ENCODE measurements around the gene GPATCH2. TPM values are rescaled to one million over a fixed set of nuclear protein-coding genes. Genes with fewer than 3 reads are reported as not detected.

GPATCH2 gene
- total RNA-seq, 2 experiments from 2014 or later = 6.0 to 6.6 TPM

DNA sequence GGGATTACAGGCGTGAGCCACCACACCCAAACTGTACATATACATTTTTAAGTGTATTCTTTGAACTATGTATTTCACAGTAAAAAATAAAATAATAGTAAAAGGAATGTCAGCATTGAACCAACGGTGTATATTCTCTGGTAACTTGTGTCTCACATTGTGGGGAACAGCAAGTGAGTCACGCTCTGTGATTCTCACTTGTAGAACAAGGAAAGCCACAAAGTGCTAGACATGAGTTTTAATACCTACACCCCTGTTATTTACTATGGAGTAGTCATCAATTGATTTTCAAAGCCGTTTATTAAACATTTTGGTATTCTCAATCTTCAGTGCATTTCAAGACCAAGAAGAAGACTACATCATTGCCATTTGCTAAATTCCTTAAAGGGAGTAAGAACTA, 197.2 kb downstream of the GPATCH2 start:
- Mint-ChIP-seq H3K27ac (no peak overlapping the region), H3K9me3 (no peaks in the 10 kb centered on the region), H3K36me3 (ENCODE audit: low read depth) (peaks cover 15% of the 10 kb centered on the region), H3K4me3 (no peak overlapping the region), H3K4me1 (ENCODE audit: low read depth) (no peaks in the 10 kb centered on the region), H3K27me3 (no peaks in the 10 kb centered on the region)
- CTCF ChIA-PET = interaction anchor here (0.7 kb wide), 1 partner anchor 236 kb away, joined by 3 read pairs; no protein-coding TSS in a partner anchor
- DNase-seq = no peak
- TF ChIP-seq, protein P1, sequence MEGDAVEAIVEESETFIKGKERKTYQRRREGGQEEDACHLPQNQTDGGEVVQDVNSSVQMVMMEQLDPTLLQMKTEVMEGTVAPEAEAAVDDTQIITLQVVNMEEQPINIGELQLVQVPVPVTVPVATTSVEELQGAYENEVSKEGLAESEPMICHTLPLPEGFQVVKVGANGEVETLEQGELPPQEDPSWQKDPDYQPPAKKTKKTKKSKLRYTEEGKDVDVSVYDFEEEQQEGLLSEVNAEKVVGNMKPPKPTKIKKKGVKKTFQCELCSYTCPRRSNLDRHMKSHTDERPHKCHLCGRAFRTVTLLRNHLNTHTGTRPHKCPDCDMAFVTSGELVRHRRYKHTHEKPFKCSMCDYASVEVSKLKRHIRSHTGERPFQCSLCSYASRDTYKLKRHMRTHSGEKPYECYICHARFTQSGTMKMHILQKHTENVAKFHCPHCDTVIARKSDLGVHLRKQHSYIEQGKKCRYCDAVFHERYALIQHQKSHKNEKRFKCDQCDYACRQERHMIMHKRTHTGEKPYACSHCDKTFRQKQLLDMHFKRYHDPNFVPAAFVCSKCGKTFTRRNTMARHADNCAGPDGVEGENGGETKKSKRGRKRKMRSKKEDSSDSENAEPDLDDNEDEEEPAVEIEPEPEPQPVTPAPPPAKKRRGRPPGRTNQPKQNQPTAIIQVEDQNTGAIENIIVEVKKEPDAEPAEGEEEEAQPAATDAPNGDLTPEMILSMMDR (IDR thresholded peaks at IDR 0.05) = no peak
- POLR2A ChIA-PET = no interaction called here
- intact Hi-C loops (cut with micrococcal nuclease) = no loop called here
- ATAC-seq = no peak

DNA sequence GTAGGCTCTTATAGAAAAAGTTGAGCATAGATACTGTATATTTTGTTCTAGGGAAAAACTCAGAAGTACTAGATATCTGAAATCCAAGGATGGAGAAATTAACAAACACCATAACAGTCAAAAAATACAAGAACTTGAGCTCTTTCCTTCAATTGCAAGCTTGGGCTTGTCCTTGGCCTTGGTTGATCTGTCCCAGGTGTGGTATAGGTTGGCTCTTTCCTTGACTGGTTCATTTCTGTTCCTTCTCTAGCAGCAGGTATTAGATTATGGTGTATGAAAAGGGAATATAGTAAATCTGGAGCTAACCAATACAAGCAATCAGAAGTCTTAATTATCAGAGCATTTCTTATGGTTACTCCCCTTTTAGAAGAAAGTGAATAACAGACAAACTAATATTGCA, 198.6 kb downstream of the GPATCH2 start:
- TF ChIP-seq, protein P1 (IDR thresholded peaks at IDR 0.05) = no peak

DNA sequence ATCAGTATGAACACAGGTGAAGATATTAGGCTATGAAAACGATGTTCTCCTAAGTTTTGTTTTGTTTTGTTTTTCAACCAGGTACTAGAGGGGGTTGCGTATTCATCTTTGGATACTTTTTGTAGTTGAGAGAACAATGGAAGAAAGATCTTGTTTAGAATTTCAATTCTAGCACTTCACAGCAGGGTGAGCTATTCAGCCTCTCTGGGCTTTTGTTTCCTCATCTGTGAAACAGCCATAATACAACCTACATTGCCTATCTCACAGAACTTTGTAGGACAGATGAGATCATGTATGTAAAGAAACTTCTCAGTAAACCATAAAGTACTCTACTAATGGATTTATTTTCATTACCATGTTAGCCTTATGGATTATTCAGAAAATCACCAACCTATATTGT, 199.5 kb downstream of the GPATCH2 start:
- Mint-ChIP-seq H3K4me1 (ENCODE audit: low read depth) (no peaks in the 10 kb centered on the region), H3K36me3 (ENCODE audit: low read depth) (peaks cover 4% of the 10 kb centered on the region), H3K27ac (no peak overlapping the region), H3K9me3 (no peaks in the 10 kb centered on the region), H3K27me3 (no peaks in the 10 kb centered on the region), H3K4me3 (no peak overlapping the region)
- ChIA-PET CTCF (interaction anchor here (1.1 kb wide), 1 partner anchor 12 kb away, joined by 3 read pairs; no protein-coding TSS in a partner anchor), POLR2A (no interaction called here)
- no peak for DNase-seq
- TF ChIP-seq, protein P1 (IDR thresholded peaks at IDR 0.05) = no peak
- intact Hi-C loops (cut with micrococcal nuclease) = no loop called here
- no peak for ATAC-seq

More for the DNA sequence above, 198.6 kb downstream of the GPATCH2 start:
- CTCF ChIA-PET = interaction anchor here (1.1 kb wide), 1 partner anchor 10 kb away, joined by 3 read pairs; no protein-coding TSS in a partner anchor
- intact Hi-C loops (cut with micrococcal nuclease) = no loop called here
- ATAC-seq = no peak
- POLR2A ChIA-PET = no interaction called here
- no peak for DNase-seq
- no peaks in the 10 kb centered on the region for H3K4me1 Mint-ChIP-seq (ENCODE audit: low read depth)
- H3K27ac Mint-ChIP-seq = no peak overlapping the region
- no peak overlapping the region for H3K4me3 Mint-ChIP-seq
- no peaks in the 10 kb centered on the region for H3K27me3 Mint-ChIP-seq
- H3K36me3 Mint-ChIP-seq (ENCODE audit: low read depth) = peaks cover 6% of the 10 kb centered on the region
- H3K9me3 Mint-ChIP-seq = no peaks in the 10 kb centered on the region

DNA sequence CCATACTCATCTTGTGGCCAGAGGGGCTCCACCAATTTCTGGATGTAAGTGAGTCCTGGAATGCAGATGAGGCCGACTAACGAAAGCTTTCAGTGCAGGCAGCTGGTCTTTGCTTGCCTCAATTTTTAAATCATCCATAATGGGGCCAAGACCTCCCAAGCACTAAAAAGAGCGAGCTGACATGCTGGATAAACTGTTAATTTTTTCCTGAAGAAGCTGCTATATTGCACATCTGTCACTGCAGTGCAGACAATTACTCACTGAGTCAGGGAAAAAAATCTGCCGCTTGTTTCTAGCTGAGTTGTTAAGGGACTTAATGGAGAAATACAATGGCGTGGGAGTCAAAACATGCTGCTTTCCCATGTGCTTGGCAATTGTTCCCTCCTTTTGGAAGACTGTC, 205.5 kb downstream of the GPATCH2 start:
- H3K27me3 Mint-ChIP-seq = peaks cover 3% of the 10 kb centered on the region
- ChIA-PET CTCF (no interaction called here), POLR2A (no interaction called here)
- no peaks in the 10 kb centered on the region for H3K4me1 Mint-ChIP-seq (ENCODE audit: low read depth)
- TF ChIP-seq, protein P1 (IDR thresholded peaks at IDR 0.05) = no peak
- ATAC-seq (no peak), DNase-seq (no peak)
- no peaks in the 10 kb centered on the region for H3K9me3 Mint-ChIP-seq
- H3K36me3 Mint-ChIP-seq (ENCODE audit: low read depth) = peaks cover 1% of the 10 kb centered on the region
- intact Hi-C loops (cut with micrococcal nuclease) = no loop called here
- H3K27ac Mint-ChIP-seq = no peak overlapping the region
- H3K4me3 Mint-ChIP-seq = no peak overlapping the region

DNA sequence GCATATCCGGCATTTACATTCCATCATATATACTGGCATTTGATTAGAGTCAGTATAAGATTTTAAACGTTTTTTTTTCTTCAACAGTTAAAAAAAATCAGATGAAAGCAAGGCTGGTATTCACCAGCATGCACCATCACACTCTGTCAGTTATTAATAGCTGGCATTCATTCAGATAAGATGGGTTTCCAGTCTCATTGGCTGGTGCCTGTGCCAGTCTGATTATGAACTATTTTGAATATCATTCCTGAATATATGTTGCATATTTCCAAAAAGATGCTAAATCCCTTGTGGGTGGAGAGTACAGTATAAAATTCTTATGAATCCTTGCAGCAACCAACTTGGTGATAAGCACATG, 211.7 kb downstream of the GPATCH2 start:
- Mint-ChIP-seq H3K4me1 (ENCODE audit: low read depth) (no peaks in the 10 kb centered on the region), H3K9me3 (no peaks in the 10 kb centered on the region), H3K4me3 (no peak overlapping the region), H3K27me3 (peaks cover 8% of the 10 kb centered on the region), H3K27ac (no peak overlapping the region), H3K36me3 (ENCODE audit: low read depth) (no peaks in the 10 kb centered on the region)
- DNase-seq = no peak
- intact Hi-C loops (cut with micrococcal nuclease) = no loop called here
- ChIA-PET POLR2A (interaction anchor here (0.6 kb wide), 1 partner anchor 1540 kb away, joined by 3 read pairs; no protein-coding TSS in a partner anchor), CTCF (interaction anchor here (0.8 kb wide), 1 partner anchor 12 kb away, joined by 3 read pairs; no protein-coding TSS in a partner anchor)
- TF ChIP-seq, protein P1 (IDR thresholded peaks at IDR 0.05) = no peak
- ATAC-seq = no peak
